ENCODE measurements around the gene HECTD3. TPM values are rescaled to one million over a fixed set of nuclear protein-coding genes. Genes with fewer than 3 reads are reported as not detected.
"Not testable (repeated sequence)": the region's sequence is repeated elsewhere in the genome, so short reads cannot be mapped to it uniquely, and the experiment has no call there.

HECTD3 gene
- total and polyA plus RNA-seq, 9 of the 15 experiments (the other 6 are each of a cell fraction or from before 2014, with no cell fraction given): 6.3 to 50.8 (median 18.9) TPM

- TF ChIP-seq USF1 (CRISPR knock-in tag; IDR thresholded peaks at IDR 0.05): 0 out of 2 replicates have a peak, but pooled peaks have one; percentile 51
- no peak for TF ChIP-seq SOX6 (IDR thresholded peaks at IDR 0.05)
- no peak for TF ChIP-seq PTBP1 (IDR thresholded peaks at IDR 0.05; ENCODE audit: low read depth, low read length)
- TF ChIP-seq SREBF2 (CRISPR knock-in tag; IDR thresholded peaks at IDR 0.05): no peak
- no peak for TF ChIP-seq BACH1 (tag; IDR thresholded peaks at IDR 0.05)
- TF ChIP-seq HNRNPL (IDR thresholded peaks at IDR 0.05; ENCODE audit: low read depth, low read length): no peak
- no peak for TF ChIP-seq MITF (IDR thresholded peaks at IDR 0.05)
Measured at GRCh38 chr1:44985747-44986359, 25.3 kb downstream of the HECTD3 start (continued).

- H3K9me3 ChIP-seq (replicated peaks; ENCODE audit: control insufficient read depth, insufficient read depth, low read depth, low read length); H2AFZ ChIP-seq (ENCODE audit: low read depth, low read length); H3K9ac ChIP-seq (ENCODE audit: insufficient read depth in 1 of 2, low read depth in 2 of 2, low read length in 2 of 2); ATAC-seq; H4K20me1 ChIP-seq (replicated peaks; ENCODE audit: control insufficient read depth, insufficient read depth, low read length); CTCF ChIA-PET (ENCODE audit: low intra/inter-chr PET ratio); in situ Hi-C loops (cut with MboI); H3K27me3 ChIP-seq (ENCODE audit: control insufficient read depth in 2 of 2, insufficient read depth in 2 of 2, low read length in 2 of 2); intact Hi-C loops (cut with micrococcal nuclease); H3K4me3 ChIP-seq; DNase-seq (ENCODE audit: extremely low read depth in 1 of 4, low spot score in 3 of 4); H3K4me1 ChIP-seq (replicated peaks in 1 of 2; ENCODE audit: control insufficient read depth in 2 of 2, insufficient read depth in 2 of 2, low read length in 2 of 2); FAIRE-seq; BruUV-seq (replicated peaks); H3K27ac ChIP-seq (ENCODE audit: extremely low read depth, low read depth, low read length); H3K4me2 ChIP-seq (ENCODE audit: insufficient read depth, low read length); H3K9me1 ChIP-seq (ENCODE audit: control insufficient read depth, insufficient read depth, low read length): not testable (repeated sequence)
- Histone ChIP-seq H3K79me2 (ENCODE audit: control insufficient read depth, insufficient read depth, low read length) (peaks cover 22% of the 10 kb centered on the region; the same call in 2 of the 3 replicates), H3K36me3 (ENCODE audit: control insufficient read depth, insufficient read depth, low read length) (peaks cover 88% of the 10 kb centered on the region)
- WGBS (ENCODE audit: insufficient coverage, low coverage, missing lambda C conversion rate): 86% methylated on average over 4 of the region's 4 CpGs
- TF ChIP-seq ZNF121 (CRISPR knock-in tag; conservative IDR thresholded peaks at IDR 0.05): peak; percentile 86
- POLR2A ChIA-PET: interaction anchor here (2.8 kb wide), 1 partner anchor 9 kb away, joined by 9 read pairs; the partner anchor contains the start of gene EIF2B3
Measured at GRCh38 chr1:44977372-44977771, 33.8 kb downstream of the HECTD3 start.
